NCI-H524 (cell line): Measurements from ENCODE around the gene PNP.
"Not testable (repeated sequence)": the region's sequence is repeated elsewhere in the genome, so short reads cannot be mapped to it uniquely, and the experiment has no call there.

Source experiments
- DNase-seq, 2 experiments: peaks; one replicate each; lab custom pipeline; 2025; lab: John Stamatoyannopoulos, UW

The PNP gene

GRCh38 chr14:20492486-20492885 is 23.3 kb downstream of the PNP start:
- no peak for DNase-seq

- DNase-seq, result no peak
Measured at GRCh38 chr14:20493634-20494033, 24.4 kb downstream of the PNP start.

- DNase-seq, result no peak
Measured at GRCh38 chr14:20494935-20495766, 25.9 kb downstream of the PNP start.

GRCh38 chr14:20498622-20499021 is 29.4 kb downstream of the PNP start:
- DNase-seq, result no peak

DNA sequence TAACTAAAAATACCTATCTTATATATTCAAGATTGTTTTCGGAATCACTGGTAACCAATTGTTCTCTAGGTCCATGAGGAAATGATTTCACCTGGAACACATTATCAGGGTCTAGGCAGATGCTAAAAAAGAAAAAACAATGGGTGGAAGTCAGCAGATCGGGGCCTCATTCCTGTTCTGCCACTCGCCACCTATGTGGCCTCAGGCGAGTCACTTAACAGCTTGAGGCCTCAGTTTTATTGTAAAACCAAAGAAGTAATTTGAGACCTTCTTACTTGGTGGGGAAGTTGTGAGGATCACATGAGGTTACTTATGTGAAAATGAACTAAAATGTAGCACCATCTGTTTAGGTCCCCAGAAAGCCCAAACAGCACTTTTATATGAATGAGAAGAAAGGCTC is 29.9 kb downstream of the PNP start:
- peak; percentile 65 to 93 for DNase-seq

DNA sequence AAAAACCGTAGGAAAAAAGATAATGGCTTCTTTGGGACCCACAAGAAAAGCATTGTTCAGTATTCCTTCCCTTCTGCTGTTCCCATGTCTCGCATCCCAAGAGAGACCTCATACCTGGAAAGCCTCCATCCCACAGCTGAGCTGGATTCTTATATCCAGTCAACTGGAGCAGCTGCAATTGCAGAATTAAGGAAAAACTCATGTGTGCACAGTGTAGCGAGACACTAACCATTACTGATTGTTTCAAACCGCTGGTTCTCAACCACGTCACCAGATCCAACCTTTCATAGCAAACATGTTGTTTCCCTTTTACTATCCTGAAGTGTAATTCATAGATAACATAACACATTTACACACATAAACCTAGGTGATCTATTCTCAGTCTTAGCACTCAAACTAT is 30.7 kb downstream of the PNP start:
- DNase-seq, result no peak

DNA sequence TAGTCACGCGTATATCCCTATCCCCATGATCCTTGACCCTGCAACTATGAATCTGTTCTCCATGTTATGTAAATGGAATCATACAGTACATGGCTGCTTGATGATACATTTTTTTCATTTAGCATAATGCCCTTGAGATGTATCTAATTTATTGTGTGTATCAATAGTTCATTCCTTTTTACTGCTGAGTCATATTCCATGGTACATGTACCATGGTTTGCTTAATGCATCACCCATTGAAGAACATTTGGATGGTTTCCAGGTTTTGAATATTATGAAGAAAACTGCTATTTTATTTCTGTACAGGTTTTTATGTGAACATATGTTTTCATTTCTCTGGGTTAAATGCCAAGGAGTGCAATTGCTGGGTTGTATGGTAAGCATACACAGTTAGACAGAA is 32.1 kb downstream of the PNP start:
- no peak for DNase-seq

GRCh38 chr14:20503898-20504297 is 34.7 kb downstream of the PNP start:
- no peak for DNase-seq

DNA sequence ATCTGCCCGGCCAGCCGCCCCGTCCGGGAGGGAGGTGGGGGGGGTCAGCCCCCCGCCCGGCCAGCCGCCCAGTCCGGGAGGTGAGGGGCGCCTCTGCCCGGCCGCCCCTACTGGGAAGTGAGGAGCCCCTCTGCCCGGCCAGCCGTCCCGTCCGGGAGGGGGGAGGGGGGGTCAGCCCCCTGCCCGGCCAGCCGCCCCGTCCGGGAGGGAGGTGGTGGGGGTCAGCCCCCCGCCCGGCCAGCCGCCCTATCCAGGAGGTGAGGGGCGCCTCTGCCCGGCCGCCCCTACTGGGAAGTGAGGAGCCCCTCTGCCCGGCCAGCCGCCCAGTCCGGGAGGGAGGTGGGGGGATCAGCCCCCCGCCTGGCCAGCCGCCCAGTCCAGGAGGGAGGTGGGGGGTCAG is 37.1 kb downstream of the PNP start:
- not testable (repeated sequence) for DNase-seq

GRCh38 chr14:20506752-20507151 is 37.5 kb downstream of the PNP start:
- DNase-seq, result not testable (repeated sequence)

GRCh38 chr14:20507537-20507936 is 38.3 kb downstream of the PNP start:
- not testable (repeated sequence) for DNase-seq

GRCh38 chr14:20508367-20508766 is 39.2 kb downstream of the PNP start:
- DNase-seq, result no peak

DNA sequence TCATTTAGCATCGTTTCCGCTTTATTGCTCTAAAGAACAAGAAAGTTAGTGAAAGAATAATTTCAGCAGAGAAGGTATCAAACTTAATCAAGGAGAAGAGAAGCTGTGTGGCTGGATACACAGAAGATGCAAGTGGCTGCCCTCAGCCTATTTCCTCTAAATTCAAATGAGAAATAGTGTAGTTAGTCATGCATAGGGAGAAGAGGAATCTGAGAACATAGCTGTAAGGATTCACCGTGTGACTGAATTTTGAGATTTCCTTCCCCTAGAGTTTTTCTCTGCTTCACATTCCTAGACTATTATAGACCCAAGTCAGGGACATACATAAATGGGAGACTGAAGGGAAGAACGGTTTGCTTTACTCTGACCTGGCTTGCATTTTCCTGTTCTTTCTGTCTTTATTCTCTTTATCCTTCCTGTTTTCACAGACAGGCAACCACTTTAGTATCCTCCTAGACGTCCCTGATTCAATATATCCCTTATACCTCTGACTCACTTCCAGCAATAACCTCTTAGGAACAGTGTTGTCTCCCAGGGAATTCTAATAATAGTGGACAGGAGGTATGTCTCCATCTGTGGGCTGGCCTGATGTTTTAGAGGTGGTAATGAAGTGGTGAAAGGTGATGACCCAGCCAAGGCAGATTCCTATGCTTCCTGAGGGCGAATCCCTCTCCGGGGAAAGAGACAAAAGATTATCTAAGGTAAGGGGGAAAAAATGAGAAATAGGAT is 43.1 kb downstream of the PNP start:
- DNase-seq, result no peak

DNA sequence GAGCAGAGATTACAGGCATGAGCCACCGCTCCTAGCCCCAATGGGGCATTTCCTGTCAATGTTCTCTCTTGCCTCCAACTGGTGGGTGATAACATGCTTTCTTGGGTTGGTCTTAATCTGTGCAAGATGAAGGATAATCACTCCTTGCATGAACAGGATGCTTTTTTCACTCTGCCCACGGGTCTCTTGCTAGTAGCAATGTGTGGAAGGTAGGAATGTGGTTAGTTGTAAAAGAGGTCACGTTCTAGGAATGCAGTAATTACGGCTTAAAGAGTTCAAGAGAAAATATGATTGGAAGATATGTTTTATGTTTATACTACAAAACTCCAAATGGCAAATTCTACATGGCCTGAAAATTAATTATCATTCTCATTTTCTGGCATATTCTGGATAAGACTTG is 46.6 kb downstream of the PNP start:
- DNase-seq, result no peak

- no peak for DNase-seq
Measured at GRCh38 chr14:20516921-20517320, 47.7 kb downstream of the PNP start.

- DNase-seq, result no peak
Measured at GRCh38 chr14:20522332-20522731, 53.1 kb downstream of the PNP start.

DNA sequence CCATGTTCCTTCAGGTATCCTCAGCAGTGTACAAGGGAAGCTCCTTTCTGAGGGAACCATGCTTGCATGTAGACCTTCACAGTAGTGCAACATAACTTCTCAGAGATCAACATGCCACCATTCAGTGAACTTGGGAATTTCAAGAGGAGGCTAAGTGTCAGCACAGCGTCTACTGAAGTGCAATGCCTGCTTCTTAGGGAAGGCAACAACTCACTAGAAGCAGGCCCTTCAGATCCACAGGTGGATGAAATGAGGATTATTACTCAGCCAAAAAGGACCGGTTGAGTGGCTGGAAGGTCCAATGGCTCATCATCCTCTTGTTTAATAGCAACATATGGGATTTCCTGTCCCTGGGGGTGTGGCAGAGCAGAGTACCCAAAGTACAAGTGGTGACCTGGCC is 54.8 kb downstream of the PNP start:
- DNase-seq, result peak in 1 of 2 experiments; percentile 15
